H1 (cell line): ENCODE results near the gene MXD1. TPM values are rescaled to one million over a fixed set of nuclear protein-coding genes. Genes with fewer than 3 reads are reported as not detected.

ENCODE experiments used
- CBX8 ChIP-seq: fragments of 300-800, 300-1000 bp; sonication (generic); IDR thresholded peaks from 2 replicates; pipeline ENCODE4 v1.7.1; 2016; ENCODE audit warnings: low read depth, low read length, borderline replicate concordance
- JUN ChIP-seq: IDR thresholded peaks from 2 replicates; pipeline ENCODE4 v1.6.1; 2011; ENCODE audit warnings: low read depth, mild to moderate bottlenecking, improper control_type of control experiment, low read length
- JUND ChIP-seq: IDR thresholded peaks from 2 replicates; pipeline ENCODE4 v1.6.1; 2011; ENCODE audit warnings: mild to moderate bottlenecking, improper control_type of control experiment, low read length
- SAP30 ChIP-seq: fragments of 300-600 bp; sonication (generic); IDR thresholded peaks from 2 replicates; pipeline ENCODE4 v1.7.1; 2012; ENCODE audit warnings: low read length, moderate library complexity, mild to moderate bottlenecking, inconsistent platforms; ENCODE audit not compliant: insufficient read depth, insufficient replicate concordance
- SP1 ChIP-seq: IDR thresholded peaks from 2 replicates; pipeline ENCODE4 v1.6.1; 2011; ENCODE audit warnings: low read depth, low read length
- TAF1 ChIP-seq: IDR thresholded peaks from 2 replicates; pipeline ENCODE4 v1.6.1; 2011; ENCODE audit warnings: mild to moderate bottlenecking, low read depth, low read length
- TCF12 ChIP-seq: IDR thresholded peaks from 2 replicates; pipeline ENCODE4 v1.6.1; 2011; ENCODE audit warnings: low read depth, mild to moderate bottlenecking, low read length
- polyA plus RNA-seq, 7 experiments: library from polyadenylated mRNA; depleted of rRNA in 3 of 7; stranded (reverse) in 5 of 7; unstranded in 2 of 7; fragments of >200 nt in 5 of 7; fragments of 200-250 nt in 2 of 7; gene quantifications; 1 replicate in 5 of 7; 2 replicates in 1 of 7; 4 replicates in 1 of 7; pipeline versions ENCODE4 v1.2.1 to v1.2.3, GENCODE V29; 2011 to 2013; ENCODE audit warnings: missing spikeins in 2 of 7, mixed read lengths in 2 of 7
- total RNA-seq: library from RNA; stranded (reverse); fragmentation: NEBNext Ultra II Directional; extraction: Animal tissue kit (Norgen Biotek cat#: 25700); gene quantifications from 2 replicates; pipeline ENCODE4 v1.2.1, GENCODE V29; 2021
- TF ChIP-seq, protein P1 (sequence below): IDR thresholded peaks from 2 replicates; pipeline ENCODE4 v1.6.1; 2011; ENCODE audit warnings: low read length, improper control_type of control experiment

MXD1 gene
- total and polyA plus RNA-seq, 2 of the 8 experiments (the other 6 are each of a cell fraction or from before 2014, with no cell fraction given), result 1.6 to 2.6 TPM

DNA sequence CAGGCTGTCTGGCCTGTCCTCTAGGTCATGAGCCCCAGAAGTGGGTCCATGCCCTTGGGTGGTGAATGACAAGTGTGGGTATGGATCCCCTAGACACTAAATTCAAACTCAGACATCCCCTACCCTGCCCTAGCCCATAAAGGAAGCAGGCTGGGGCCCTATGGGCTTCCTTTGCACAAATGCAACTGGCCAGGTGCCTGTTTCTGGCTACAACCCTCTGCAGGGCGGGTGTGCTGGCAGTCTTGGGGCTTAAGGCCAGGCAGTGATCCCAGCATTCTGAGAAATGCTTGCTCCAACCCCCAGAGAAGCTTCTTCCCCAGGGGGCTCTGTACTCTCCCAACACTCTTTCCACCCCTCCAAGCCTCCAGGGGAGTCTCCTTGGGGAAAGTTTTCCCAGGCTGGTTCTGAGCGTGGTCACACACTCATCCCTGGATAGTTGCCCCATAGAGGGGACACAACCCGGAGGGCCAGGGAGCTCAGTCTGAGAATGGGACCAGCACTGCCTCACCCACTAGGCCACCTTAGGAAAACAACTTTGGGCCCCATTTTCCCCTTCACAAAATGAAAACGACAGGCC, 63.1 kb downstream of the MXD1 start (continued):
- TF ChIP-seq, protein P1, sequence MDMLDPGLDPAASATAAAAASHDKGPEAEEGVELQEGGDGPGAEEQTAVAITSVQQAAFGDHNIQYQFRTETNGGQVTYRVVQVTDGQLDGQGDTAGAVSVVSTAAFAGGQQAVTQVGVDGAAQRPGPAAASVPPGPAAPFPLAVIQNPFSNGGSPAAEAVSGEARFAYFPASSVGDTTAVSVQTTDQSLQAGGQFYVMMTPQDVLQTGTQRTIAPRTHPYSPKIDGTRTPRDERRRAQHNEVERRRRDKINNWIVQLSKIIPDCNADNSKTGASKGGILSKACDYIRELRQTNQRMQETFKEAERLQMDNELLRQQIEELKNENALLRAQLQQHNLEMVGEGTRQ, result no peak
- TF ChIP-seq JUN (no peak), SP1 (no peak), TAF1 (no peak), JUND (no peak), TCF12 (no peak), CBX8 (no peak), SAP30 (no peak)
